ENCODE data around the gene EPHB1.
"Not testable (repeated sequence)": the region's sequence is repeated elsewhere in the genome, so short reads cannot be mapped to it uniquely, and the experiment has no call there.

EPHB1 gene

GRCh38 chr3:134769287-134769868 lies 25.7 kb upstream of the EPHB1 start:
- DNase-seq: no peak
- in situ Hi-C loops (cut with HindIII; ENCODE audit: low pct_ligation_motif_present, low sequenced_read_pairs): no loop called here
- H3K27me3 ChIP-seq (replicated peaks): no peaks in the 10 kb centered on the region
- H3K4me3 ChIP-seq (ENCODE audit: low read depth, low read length): no peak overlapping the region
- no peak for TF ChIP-seq CTCF (IDR thresholded peaks at IDR 0.05; ENCODE audit: low read depth, low read length, missing control alignments)
- no peaks in the 10 kb centered on the region for H3K36me3 ChIP-seq (replicated peaks)
- no peak overlapping the region for H3K27ac ChIP-seq

- no peak overlapping the region for H3K27ac ChIP-seq
- no peaks in the 10 kb centered on the region for H3K36me3 ChIP-seq (replicated peaks)
- in situ Hi-C loops (cut with HindIII; ENCODE audit: low pct_ligation_motif_present, low sequenced_read_pairs): no loop called here
- H3K4me3 ChIP-seq (ENCODE audit: low read depth, low read length): no peak overlapping the region
- no peak for TF ChIP-seq CTCF (IDR thresholded peaks at IDR 0.05; ENCODE audit: low read depth, low read length, missing control alignments)
- H3K27me3 ChIP-seq (replicated peaks): no peaks in the 10 kb centered on the region
- DNase-seq: no peak
These were observed 23.0 kb upstream of the EPHB1 start for GRCh38 chr3:134772011-134772410.

GRCh38 chr3:134772591-134772990 lies 22.5 kb upstream of the EPHB1 start:
- no peaks in the 10 kb centered on the region for H3K36me3 ChIP-seq (replicated peaks)
- no peak for TF ChIP-seq CTCF (IDR thresholded peaks at IDR 0.05; ENCODE audit: low read depth, low read length, missing control alignments)
- in situ Hi-C loops (cut with HindIII; ENCODE audit: low pct_ligation_motif_present, low sequenced_read_pairs): no loop called here
- no peak overlapping the region for H3K27ac ChIP-seq
- H3K27me3 ChIP-seq (replicated peaks): no peaks in the 10 kb centered on the region
- no peak for DNase-seq
- no peak overlapping the region for H3K4me3 ChIP-seq (ENCODE audit: low read depth, low read length)

- in situ Hi-C loops (cut with HindIII; ENCODE audit: low pct_ligation_motif_present, low sequenced_read_pairs): no loop called here
- Histone ChIP-seq H3K27me3 (replicated peaks) (no peaks in the 10 kb centered on the region), H3K4me3 (ENCODE audit: low read depth, low read length) (no peak overlapping the region), H3K27ac (no peak overlapping the region), H3K36me3 (replicated peaks) (no peaks in the 10 kb centered on the region)
- no peak for TF ChIP-seq CTCF (IDR thresholded peaks at IDR 0.05; ENCODE audit: low read depth, low read length, missing control alignments)
- DNase-seq: no peak
These were observed 19.2 kb upstream of the EPHB1 start for GRCh38 chr3:134775831-134776230.

- in situ Hi-C loops (cut with HindIII; ENCODE audit: low pct_ligation_motif_present, low sequenced_read_pairs): no loop called here
- no peak for DNase-seq
- H3K4me3 ChIP-seq (ENCODE audit: low read depth, low read length): no peak overlapping the region
- H3K27ac ChIP-seq: no peak overlapping the region
- no peaks in the 10 kb centered on the region for H3K27me3 ChIP-seq (replicated peaks)
- no peaks in the 10 kb centered on the region for H3K36me3 ChIP-seq (replicated peaks)
- no peak for TF ChIP-seq CTCF (IDR thresholded peaks at IDR 0.05; ENCODE audit: low read depth, low read length, missing control alignments)
These were observed 18.5 kb upstream of the EPHB1 start for GRCh38 chr3:134776518-134776917.

- TF ChIP-seq CTCF (IDR thresholded peaks at IDR 0.05; ENCODE audit: low read depth, low read length, missing control alignments): no peak
These were observed 17.7 kb upstream of the EPHB1 start for GRCh38 chr3:134777341-134777740.

GRCh38 chr3:134788283-134788682 lies 6.8 kb upstream of the EPHB1 start:
- H3K27ac ChIP-seq; in situ Hi-C loops (cut with HindIII; ENCODE audit: low pct_ligation_motif_present, low sequenced_read_pairs): not testable (repeated sequence)

More at GRCh38 chr3:134777341-134777740, 17.7 kb upstream of the EPHB1 start:
- no peak overlapping the region for H3K27ac ChIP-seq
- H3K36me3 ChIP-seq (replicated peaks): no peaks in the 10 kb centered on the region
- H3K27me3 ChIP-seq (replicated peaks): no peaks in the 10 kb centered on the region
- no peak for DNase-seq
- H3K4me3 ChIP-seq (ENCODE audit: low read depth, low read length): no peak overlapping the region
- in situ Hi-C loops (cut with HindIII; ENCODE audit: low pct_ligation_motif_present, low sequenced_read_pairs): no loop called here

More at GRCh38 chr3:134788283-134788682, 6.8 kb upstream of the EPHB1 start:
- H3K4me3 ChIP-seq (ENCODE audit: low read depth, low read length); H3K27me3 ChIP-seq (replicated peaks); DNase-seq; H3K36me3 ChIP-seq (replicated peaks): not testable (repeated sequence)

Measured in brain microvascular endothelial cell (primary cell).